Activated CD8-positive, alpha-beta T cell treated with anti-CD3 and anti-CD28 coated beads, Interleukin-2, amount 10 ng/mL, durations not matched to agents 7 days and 5 days (primary cell): ENCODE data around the gene MYO15B. TPM values are rescaled to one million over a fixed set of nuclear protein-coding genes. Genes with fewer than 3 reads are reported as not detected.

Experiments used
- total RNA-seq, 2 experiments: library from RNA; stranded (reverse); gene quantifications; one replicate each; pipeline ENCODE4 v1.2.3, GENCODE V29; 2021

The MYO15B gene
- total RNA-seq, 2 experiments from 2014 or later = 26.9 to 27.8 TPM

Other genes starting within 250 kb of the MYO15B start
- gene GRB2, start 182.1 kb upstream of the MYO15B start, total RNA-seq = 100 to 1,000 TPM; 166 to 178 TPM
- gene TMEM94, start 131.2 kb upstream of the MYO15B start, total RNA-seq = 10 to 100 TPM; 81.9 to 84.8 TPM
- under 1 TPM; 0.68 to 0.97 TPM for gene CASKIN2, start 72.3 kb upstream of the MYO15B start, total RNA-seq
- gene TSEN54, start 71.3 kb upstream of the MYO15B start, total RNA-seq = 10 to 100 TPM; 76.6 to 77.8 TPM
- gene LLGL2, start 62.1 kb upstream of the MYO15B start, total RNA-seq = 10 to 100 TPM; 19.3 to 19.8 TPM
- gene SMIM5, start 45.6 kb downstream of the MYO15B start, total RNA-seq = under 1 TPM in 1 of 2 experiments, not detected in 1; 0.31 TPM
- gene RECQL5, start 79.4 kb downstream of the MYO15B start, total RNA-seq = 10 to 100 TPM; 37.6 to 43.9 TPM
- gene SAP30BP, start 79.5 kb downstream of the MYO15B start, total RNA-seq = 10 to 100 TPM; 88.7 to 93.7 TPM
- gene ITGB4, start 133.7 kb downstream of the MYO15B start, total RNA-seq = 1 to 10 TPM in 1 of 2 experiments, under 1 TPM in 1; 0.89 to 2.0 TPM
- gene GALK1, start 177.4 kb downstream of the MYO15B start, total RNA-seq = 10 to 100 TPM; 52.2 to 56.9 TPM
- 10 to 100 TPM; 30.2 to 31.0 TPM for gene UNK, start 197.0 kb downstream of the MYO15B start, total RNA-seq